GM13976 (cell line): ENCODE results near the gene SFXN1.
"Not testable (repeated sequence)": the region's sequence is repeated elsewhere in the genome, so short reads cannot be mapped to it uniquely, and the experiment has no call there.

ENCODE experiments used
- DNase-seq: peaks from one replicate; pipeline ENCODE4 v3.0.0; 2012; ENCODE audit warnings: low spot score
- in situ Hi-C: fragments of 300-500 bp; cut with MboI; formaldehyde crosslinking; loops from one replicate; pipeline ENCODE4 v1.12.0; 2022; ENCODE audit warnings: low sequenced_read_pairs, mixed read lengths, inconsistent platforms; ENCODE audit not compliant: unreplicated experiment
- TF ChIP-seq, protein P1 (sequence below): IDR thresholded peaks from 2 replicates; pipeline ENCODE4 v1.5.1; 2012; ENCODE audit warnings: borderline replicate concordance, mild to moderate bottlenecking; ENCODE audit not compliant: insufficient read depth; ENCODE audit errors: extremely low read depth, missing control alignments, control extremely low read depth

The SFXN1 gene

DNA sequence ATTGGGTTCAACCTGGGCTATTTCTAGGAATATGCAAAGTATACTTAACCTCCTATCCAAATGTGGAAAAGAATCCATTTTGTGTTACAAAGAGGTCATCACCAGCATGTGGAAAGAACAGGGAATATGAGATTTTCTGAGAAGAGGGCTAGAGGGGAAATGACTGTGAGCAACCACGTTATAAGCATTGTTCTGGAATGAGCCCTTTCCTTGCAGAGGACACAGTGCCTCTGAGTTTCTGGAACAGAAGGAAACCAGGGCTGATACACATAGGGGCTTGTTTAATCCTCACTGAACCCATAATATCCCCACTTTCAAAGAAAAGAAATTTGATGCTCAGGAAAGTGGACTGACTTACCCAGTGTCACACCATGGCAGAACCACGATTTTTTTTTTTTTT, 53.0 kb downstream of the SFXN1 start:
- in situ Hi-C loops: loop anchor here (10.0 kb wide), 1 partner anchor 163 kb away; no protein-coding TSS in a partner anchor
- TF ChIP-seq, protein P1, sequence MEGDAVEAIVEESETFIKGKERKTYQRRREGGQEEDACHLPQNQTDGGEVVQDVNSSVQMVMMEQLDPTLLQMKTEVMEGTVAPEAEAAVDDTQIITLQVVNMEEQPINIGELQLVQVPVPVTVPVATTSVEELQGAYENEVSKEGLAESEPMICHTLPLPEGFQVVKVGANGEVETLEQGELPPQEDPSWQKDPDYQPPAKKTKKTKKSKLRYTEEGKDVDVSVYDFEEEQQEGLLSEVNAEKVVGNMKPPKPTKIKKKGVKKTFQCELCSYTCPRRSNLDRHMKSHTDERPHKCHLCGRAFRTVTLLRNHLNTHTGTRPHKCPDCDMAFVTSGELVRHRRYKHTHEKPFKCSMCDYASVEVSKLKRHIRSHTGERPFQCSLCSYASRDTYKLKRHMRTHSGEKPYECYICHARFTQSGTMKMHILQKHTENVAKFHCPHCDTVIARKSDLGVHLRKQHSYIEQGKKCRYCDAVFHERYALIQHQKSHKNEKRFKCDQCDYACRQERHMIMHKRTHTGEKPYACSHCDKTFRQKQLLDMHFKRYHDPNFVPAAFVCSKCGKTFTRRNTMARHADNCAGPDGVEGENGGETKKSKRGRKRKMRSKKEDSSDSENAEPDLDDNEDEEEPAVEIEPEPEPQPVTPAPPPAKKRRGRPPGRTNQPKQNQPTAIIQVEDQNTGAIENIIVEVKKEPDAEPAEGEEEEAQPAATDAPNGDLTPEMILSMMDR: no peak
- no peak for DNase-seq

DNA sequence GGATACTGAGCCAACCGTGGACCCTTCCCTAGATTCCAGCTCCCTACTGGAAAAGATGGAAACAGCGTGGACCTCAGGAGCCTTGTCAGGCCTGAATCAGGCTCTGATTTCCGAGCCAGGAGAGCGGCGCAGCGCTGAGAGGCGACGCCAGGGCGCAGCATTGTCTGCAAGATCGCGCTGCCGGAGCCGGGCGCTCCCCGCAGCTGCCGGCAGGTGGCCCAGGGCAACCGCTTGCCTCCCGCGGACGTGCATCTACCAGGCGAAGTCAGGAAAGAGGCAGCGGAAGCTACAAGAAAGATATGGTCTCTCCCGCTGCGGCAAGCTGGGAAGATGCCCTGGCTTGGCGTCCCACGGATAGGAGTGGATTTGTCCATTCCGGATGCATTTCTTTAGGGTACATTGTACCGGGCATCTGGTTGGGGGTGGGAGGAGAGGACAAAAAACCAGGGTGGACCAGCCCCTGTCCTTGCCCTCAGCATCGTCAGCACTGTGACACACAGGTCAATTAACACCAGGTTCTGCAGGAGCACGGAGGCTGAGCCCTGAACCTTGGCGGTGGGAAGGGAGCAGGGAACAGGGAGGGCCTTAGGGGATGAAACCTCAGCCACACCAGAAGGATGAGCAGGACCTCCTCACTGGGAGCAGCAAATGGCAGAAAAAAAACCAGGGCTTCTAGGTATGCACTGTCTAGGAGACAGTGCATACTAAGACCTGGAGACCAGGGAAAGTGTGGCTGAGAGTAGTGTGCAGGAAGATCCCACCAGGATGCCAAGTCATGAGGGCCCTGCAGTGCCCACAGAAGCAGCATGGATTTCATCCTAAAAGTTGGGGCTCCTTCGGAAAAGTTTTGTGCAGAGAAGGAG, 55.9 kb downstream of the SFXN1 start:
- in situ Hi-C loops: loop anchor here (10.0 kb wide), 1 partner anchor 160 kb away; no protein-coding TSS in a partner anchor
- TF ChIP-seq, protein P1: peak; percentile 95

DNA sequence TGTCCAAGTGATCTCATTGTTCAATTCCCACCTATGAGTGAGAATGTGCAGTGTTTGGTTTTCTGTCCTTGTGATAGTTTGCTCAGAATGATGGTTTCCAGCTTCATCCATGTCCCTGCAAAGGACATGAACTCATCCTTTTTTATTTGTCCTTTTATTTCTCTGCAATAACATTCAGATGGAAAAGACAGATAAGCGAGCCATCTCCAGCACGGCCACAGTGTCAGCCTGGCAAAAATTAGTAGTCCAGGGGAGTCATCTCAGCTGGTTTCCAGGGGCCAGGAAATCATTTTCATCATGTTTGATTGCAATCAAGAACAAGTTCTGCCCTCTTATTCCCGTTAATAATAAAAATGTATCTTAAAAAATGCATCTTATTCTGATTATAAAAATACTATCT, 57.0 kb downstream of the SFXN1 start:
- in situ Hi-C loops: loop anchor here (10.0 kb wide), 1 partner anchor 159 kb away; no protein-coding TSS in a partner anchor
- not testable (repeated sequence) for DNase-seq

More for the DNA sequence above, 55.9 kb downstream of the SFXN1 start:
- peak; percentile 86 for DNase-seq

DNA sequence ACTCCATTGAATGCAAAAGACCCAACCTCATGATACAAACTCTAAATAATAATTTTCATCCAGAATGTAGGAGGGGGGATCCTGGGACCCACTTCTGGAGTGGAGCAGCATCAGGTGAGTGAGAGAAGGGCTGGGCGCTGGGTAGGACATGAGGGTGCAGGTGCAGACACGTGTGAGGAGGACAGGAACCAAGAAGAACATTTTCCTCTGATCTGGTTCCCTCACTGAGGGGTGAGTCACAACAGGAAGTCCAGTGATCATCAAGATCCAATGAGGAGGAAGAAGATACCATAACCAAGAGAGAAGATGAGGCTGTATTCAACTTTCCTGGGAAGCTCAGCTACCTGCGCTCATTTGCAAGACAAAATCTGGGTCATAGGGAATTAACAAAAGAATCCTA, 57.4 kb downstream of the SFXN1 start:
- TF ChIP-seq, protein P1: no peak
- in situ Hi-C loops: loop anchor here (10.0 kb wide), 1 partner anchor 159 kb away; no protein-coding TSS in a partner anchor
- no peak for DNase-seq

DNA sequence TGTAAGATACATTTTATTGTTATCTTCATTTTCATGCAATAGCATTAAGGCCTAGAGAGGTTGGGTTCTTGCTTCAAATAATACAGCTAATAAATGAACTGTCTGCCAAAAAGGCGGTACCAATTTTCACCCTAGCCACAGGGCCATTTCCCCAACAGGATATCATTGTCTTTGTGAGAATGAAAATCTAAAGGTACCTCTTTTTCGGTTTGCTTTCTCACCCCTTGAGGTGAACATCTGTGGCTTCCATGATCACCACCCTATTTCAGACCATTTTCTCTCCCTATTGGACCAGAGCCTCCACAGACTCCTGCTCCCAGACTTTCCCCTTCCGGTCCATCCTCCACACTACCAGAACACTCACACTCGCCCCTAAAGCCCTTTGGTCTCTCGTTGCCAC, 60.2 kb downstream of the SFXN1 start:
- TF ChIP-seq, protein P1: no peak
- in situ Hi-C loops: loop anchor here (10.0 kb wide), 1 partner anchor 156 kb away; no protein-coding TSS in a partner anchor
- no peak for DNase-seq

DNA sequence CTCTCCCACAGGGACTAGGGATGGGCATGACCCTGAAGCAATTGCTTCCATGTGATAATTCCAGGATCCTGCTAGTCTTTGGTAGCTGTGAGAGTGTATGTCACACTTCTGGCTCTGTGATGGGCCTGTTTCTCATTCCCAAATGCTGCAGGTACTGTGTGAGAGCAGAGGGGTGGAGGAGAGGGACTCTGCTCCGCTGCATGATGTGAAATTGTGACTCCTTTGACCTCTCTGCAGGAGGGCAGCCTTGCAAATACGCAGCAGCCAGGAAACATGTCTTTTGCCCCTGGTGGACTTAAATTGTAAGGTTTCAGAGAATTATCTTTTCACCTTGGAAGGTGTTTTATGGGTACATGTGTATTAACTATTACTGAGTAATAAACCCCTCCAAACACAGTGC, 61.6 kb downstream of the SFXN1 start:
- no peak for DNase-seq
- TF ChIP-seq, protein P1: no peak
- in situ Hi-C loops: loop anchor here (10.0 kb wide), 1 partner anchor 155 kb away; no protein-coding TSS in a partner anchor

DNA sequence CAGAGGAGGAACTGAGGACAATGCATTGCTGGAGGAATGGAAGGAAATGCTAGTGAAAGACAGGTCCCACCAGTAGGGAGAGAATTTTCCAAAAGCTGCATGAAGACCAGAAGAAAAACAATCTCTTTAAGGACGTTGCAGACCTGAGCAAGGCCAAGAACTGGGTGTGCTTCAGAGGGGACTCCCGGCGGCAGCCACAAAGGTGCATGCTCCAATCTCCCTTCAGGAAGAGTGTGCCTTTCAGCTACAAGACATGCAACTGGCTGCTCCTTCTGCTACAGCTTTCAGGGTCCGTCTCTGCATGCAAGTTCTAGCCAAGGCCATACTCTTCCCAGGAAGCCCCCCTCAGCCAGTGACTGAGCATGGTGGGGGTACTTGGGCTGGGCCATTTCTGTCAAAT, 62.9 kb downstream of the SFXN1 start:
- TF ChIP-seq, protein P1: no peak
- DNase-seq: no peak
- in situ Hi-C loops: no loop called here
